Esophagus squamous epithelium (tissue), 4 donors: Measurements from ENCODE around the gene WDR26.

Experiments
- CTCF ChIP-seq, 6 experiments: fragments of 450-650 bp in 4 of 6; fragments of 200-600 bp in 2 of 6; sonication (generic) in 2 of 6; IDR thresholded peaks; one replicate each; pipeline ENCODE4 v1.5.1; 2016 to 2019; ENCODE audit warnings: antibody characterized with exemption in 6 of 6, mild to moderate bottlenecking in 4 of 6, moderate library complexity in 4 of 6
- POLR2A ChIP-seq, 4 donors: fragments of 450-650 bp; IDR thresholded peaks; one replicate each; pipeline ENCODE4 v1.6.1; 2017; ENCODE audit warnings: antibody characterized with exemption in 4 of 4, mild to moderate bottlenecking in 4 of 4, moderate library complexity in 3 of 4

DNA sequence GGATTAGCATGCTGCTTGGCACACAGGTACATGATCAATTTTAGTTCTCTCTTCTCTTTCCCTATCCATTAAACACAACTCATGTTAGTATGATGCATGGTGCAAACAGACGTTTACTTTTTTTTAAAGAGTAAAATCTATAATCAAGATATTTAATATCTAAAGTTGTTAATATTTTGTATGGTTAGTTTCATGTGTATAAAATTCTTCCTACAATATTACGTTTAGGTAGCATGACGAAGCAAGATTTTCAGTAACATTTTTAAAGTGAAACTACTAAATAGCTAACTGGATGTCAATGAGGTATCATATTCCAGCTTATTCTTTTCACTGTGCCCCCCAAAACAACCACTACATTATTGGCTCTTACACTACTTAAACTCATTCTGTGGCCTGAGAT lies 41.3 kb downstream of the WDR26 start:
- TF ChIP-seq POLR2A (IDR thresholded peaks at IDR 0.05) (no peak), CTCF (IDR thresholded peaks at IDR 0.05) (no peak)
